AG04450 (cell line): ENCODE results near the gene PACSIN1. TPM values are rescaled to one million over a fixed set of nuclear protein-coding genes. Genes with fewer than 3 reads are reported as not detected.

Experiments
- CTCF ChIA-PET: fragments of 300-600, 350-600 bp; formaldehyde crosslinking; extraction: SDS; loops from one replicate; lab custom pipeline; 2022; ENCODE audit warnings: antibody characterized with exemption, inconsistent platforms; lab: Charles Lee
- POLR2A ChIA-PET: fragments of 350-600 bp; formaldehyde crosslinking; extraction: SDS; loops from one replicate; lab custom pipeline; 2021; ENCODE audit warnings: antibody characterized with exemption, inconsistent platforms; lab: Yijun Ruan, JAX
- DNase-seq: peaks from one replicate; pipeline ENCODE4 v3.0.0-alpha.2; 2011; ENCODE audit warnings: low read depth, low spot score
- H3K27ac ChIP-seq: one replicate; pipeline ENCODE4 v1.5.1; 2012; ENCODE audit warnings: low read depth, low read length, control low read depth
- H3K27me3 ChIP-seq: one replicate; pipeline ENCODE4 v1.6.0; 2012; ENCODE audit warnings: low read length; ENCODE audit not compliant: control insufficient read depth, insufficient read depth
- H3K4me3 ChIP-seq: 2 replicates; pipeline ENCODE4 v1.5.1; 2011; ENCODE audit warnings: mild to moderate bottlenecking, low read depth, low read length, control low read depth
- H3K9me3 ChIP-seq: 2 replicates; pipeline ENCODE4 v1.5.1; 2012; ENCODE audit warnings: low read length; ENCODE audit not compliant: control insufficient read depth, insufficient read depth
- CTCF ChIP-seq: IDR thresholded peaks from 2 replicates; pipeline ENCODE4 v1.5.1; 2011; ENCODE audit warnings: low read depth, low read length, control low read depth, inconsistent platforms
- polyA plus RNA-seq: library from polyadenylated mRNA; depleted of rRNA; stranded (reverse); fragments of >200 nt; gene quantifications from 2 replicates; pipeline ENCODE4 v1.2.3, GENCODE V29; 2011

Gene PACSIN1
- polyA plus RNA-seq, 1 experiment = not detected

GRCh38 chr6:34573567-34574183, 107.8 kb downstream of the PACSIN1 start:
- peaks cover 6% of the 10 kb centered on the region for H3K27me3 ChIP-seq

GRCh38 chr6:34574647-34575293, 108.9 kb downstream of the PACSIN1 start:
- Histone ChIP-seq H3K27me3 (peaks cover 3% of the 10 kb centered on the region), H3K4me3 (no peak overlapping the region), H3K27ac (no peak overlapping the region), H3K9me3 (no peaks in the 10 kb centered on the region)
- ChIA-PET CTCF (interaction anchor here (1.2 kb wide), 1 partner anchor 35 kb away, joined by 3 read pairs; no protein-coding TSS in a partner anchor), POLR2A (no interaction called here)
- no peak for DNase-seq
- no peak for TF ChIP-seq CTCF

More at GRCh38 chr6:34573567-34574183, 107.8 kb downstream of the PACSIN1 start:
- ChIA-PET CTCF (no interaction called here), POLR2A (no interaction called here)
- Histone ChIP-seq H3K9me3 (no peaks in the 10 kb centered on the region), H3K4me3 (no peak overlapping the region), H3K27ac (no peak overlapping the region)
- no peak for TF ChIP-seq CTCF
- no peak for DNase-seq

- POLR2A ChIA-PET = no interaction called here
- TF ChIP-seq CTCF = no peak
- H3K27me3 ChIP-seq = peaks cover 3% of the 10 kb centered on the region
- H3K9me3 ChIP-seq = no peaks in the 10 kb centered on the region
- DNase-seq = no peak
- H3K27ac ChIP-seq = no peak overlapping the region
- H3K4me3 ChIP-seq = no peak overlapping the region
- CTCF ChIA-PET = interaction anchor here (1.2 kb wide), 1 partner anchor 34 kb away, joined by 3 read pairs; no protein-coding TSS in a partner anchor
These were observed 109.5 kb downstream of the PACSIN1 start for GRCh38 chr6:34575326-34575725.

- TF ChIP-seq CTCF = no peak
- H3K4me3 ChIP-seq = no peak overlapping the region
- POLR2A ChIA-PET = no interaction called here
- DNase-seq = no peak
- CTCF ChIA-PET = no interaction called here
- no peaks in the 10 kb centered on the region for H3K9me3 ChIP-seq
- no peak overlapping the region for H3K27ac ChIP-seq
- H3K27me3 ChIP-seq = peaks cover 3% of the 10 kb centered on the region
These were observed 110.5 kb downstream of the PACSIN1 start for GRCh38 chr6:34576286-34576955.
